Measurements from ENCODE around the gene AUTS2.

AUTS2 gene

GRCh38 chr7:70376561-70377031 lies 778.3 kb downstream of the AUTS2 start:
- no peak for FAIRE-seq

- no peak for FAIRE-seq
Observed at GRCh38 chr7:70377957-70378356, 779.7 kb downstream of the AUTS2 start.

DNA sequence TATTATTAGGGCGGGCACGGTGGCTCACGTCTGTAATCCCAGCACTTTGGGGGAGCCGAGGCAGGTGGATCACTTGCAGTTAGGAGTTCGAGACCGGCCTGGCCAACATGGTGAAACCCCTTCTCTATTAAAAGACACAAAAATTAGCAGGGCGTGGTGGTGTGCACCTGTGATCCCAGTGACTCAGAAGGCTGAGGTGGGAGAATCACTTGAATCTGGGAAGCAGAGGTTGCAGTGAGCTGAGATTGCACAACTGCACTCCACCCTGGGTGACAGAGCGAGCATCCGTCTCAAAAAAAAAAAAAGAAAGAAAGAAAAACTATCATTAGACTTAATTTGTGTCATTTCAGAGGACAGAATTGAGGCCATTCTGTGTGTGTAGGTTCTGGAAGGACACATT lies 780.9 kb downstream of the AUTS2 start:
- no peak for FAIRE-seq

- no peak for FAIRE-seq
Observed at GRCh38 chr7:70380421-70381015, 782.2 kb downstream of the AUTS2 start.

GRCh38 chr7:70383066-70383782 lies 784.9 kb downstream of the AUTS2 start:
- FAIRE-seq: no peak

DNA sequence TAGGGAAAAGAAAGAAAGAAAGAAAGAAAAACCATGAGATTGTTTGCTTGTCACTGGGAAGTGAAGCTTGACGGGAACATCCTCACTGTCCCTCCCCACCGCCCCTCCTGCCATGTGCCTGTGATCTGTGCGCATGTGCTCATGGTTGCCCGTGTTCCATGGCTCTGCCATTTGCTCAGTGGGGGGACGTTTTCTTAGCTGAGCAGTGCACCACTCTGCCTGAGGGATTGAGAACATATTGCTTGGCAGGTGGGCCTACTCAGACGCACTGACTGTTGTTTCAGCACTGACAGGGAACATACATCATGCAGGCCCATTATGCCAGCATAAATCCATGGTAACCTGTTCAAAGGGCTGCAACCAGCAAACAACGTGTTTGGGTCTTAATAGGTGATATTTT lies 785.7 kb downstream of the AUTS2 start:
- no peak for FAIRE-seq

- no peak for FAIRE-seq
Observed at GRCh38 chr7:70384891-70385290, 786.6 kb downstream of the AUTS2 start.

DNA sequence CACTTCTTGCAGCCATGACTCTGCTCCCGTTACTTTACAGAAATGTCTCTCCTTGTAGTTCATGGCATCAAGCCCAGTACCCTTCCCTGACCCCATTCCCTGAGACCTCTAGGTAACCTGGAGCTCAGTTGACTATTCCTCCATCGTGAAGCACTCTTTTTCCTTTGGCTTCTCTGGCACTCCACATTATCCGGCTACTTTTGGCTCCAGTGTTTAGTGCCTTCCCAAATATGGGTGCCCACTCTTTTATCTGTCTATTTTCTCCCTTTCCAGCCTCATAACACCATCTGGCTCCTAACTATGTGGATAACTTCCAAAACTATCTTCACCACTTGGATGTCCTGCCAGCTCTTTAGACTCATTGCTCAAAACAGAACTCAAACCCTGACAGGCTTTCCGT lies 788.9 kb downstream of the AUTS2 start:
- FAIRE-seq: no peak

DNA sequence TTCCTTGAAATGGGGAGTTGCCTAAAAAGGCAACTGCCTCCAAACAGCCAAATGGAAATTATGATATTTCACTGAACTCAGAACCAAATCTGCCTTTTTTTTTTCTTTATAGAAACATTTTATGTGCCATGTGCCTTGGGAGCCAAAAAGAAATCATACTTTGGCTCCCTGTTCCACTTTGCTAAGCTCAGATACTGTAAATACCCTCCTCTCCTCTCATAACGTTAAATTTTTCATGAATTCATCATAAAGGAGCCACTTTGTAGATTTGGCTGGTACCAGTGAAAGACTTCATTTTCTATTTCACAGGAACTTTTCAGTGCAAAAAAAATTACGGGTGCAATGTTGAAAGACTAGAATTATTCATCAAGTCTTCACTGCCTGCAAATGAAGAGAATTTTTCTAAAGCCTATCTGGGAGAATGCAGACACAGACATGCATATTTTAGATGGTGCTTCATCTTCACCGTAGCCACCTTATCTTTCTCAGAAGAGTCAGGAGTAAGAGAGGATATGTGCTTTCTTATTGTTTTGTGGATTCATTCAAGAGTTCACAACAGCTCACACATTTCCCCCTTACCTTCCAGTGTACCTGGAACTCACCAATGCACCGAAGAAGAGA lies 791.4 kb downstream of the AUTS2 start:
- no peak for FAIRE-seq

GRCh38 chr7:70390251-70390650 lies 792.0 kb downstream of the AUTS2 start:
- FAIRE-seq: no peak

DNA sequence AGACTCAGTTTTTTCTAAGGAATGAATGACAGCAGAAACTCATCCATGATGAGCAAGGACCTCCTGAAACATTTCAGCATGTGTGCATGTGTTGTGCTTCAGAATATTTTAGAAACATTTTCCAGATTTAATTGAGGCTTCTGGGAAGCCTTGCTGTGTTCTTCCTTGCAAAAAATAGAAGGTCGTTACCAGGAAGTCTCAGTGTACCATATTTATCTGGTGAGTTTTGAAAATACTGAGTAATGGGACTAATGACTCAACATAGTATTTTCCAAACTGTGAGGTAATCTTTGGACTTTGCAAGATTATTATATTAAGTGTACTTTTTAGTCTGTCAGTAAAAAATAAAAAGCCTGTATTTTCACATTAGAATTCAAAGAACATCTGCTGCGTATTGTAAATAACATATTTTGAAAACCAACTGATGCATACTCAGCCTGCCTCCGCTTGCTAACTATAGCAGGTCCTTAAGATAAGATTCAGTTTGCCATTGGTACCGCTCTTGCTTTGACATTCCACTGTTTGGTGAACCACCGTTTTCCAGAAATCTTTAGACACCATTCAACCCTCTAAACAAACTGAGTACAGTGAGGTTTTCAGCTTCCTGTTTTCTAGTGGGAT lies 794.1 kb downstream of the AUTS2 start:
- no peak for FAIRE-seq

DNA sequence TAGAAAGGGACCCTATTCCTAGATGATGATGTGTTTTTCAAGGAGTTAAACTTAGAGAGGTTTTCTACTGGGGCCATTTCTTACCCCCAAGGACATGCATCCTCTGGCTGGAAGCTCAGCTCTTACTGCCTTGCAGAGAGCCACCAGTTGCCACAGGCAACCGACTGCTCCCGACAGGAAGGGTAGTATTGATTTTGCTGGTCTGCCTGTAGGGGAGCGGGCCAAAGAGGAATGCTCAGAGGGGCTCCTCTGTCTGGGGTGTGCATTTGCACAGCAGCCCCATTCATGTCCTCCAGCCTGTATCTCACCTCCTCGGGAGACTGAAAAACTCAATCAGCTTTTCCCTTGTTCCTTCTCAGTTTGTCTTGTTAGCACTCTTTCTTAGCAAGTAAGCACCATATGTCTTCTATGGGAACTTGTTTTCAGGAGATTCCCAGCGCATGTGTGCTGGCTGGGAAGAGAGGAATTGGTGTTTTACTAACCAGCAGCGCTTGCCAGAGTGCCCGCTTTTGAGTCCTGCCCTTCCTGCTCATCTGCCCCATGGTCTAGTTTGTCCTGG lies 794.7 kb downstream of the AUTS2 start:
- no peak for FAIRE-seq

DNA sequence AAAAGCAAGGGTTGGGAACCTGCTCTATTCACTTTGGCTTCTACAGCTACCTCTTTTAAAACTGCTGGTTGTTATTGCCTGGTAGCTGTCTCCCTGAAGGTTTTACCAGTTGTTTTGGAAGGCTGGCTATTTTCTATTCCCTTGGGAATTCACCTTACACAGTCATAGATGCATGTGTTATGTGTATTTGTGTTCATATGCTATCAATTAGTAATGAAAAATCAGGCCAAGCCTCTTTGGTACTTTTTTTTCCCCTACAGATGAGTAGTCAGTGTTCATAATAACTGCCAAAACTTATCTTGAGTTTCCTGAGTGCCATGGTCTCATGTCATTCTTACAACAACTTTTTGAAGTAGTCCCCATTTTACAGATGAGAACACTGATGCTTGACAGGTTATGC lies 795.7 kb downstream of the AUTS2 start:
- FAIRE-seq: no peak

- FAIRE-seq: no peak
Observed at GRCh38 chr7:70400829-70401380, 802.6 kb downstream of the AUTS2 start.

- FAIRE-seq: no peak
Observed at GRCh38 chr7:70402069-70402468, 803.8 kb downstream of the AUTS2 start.

DNA sequence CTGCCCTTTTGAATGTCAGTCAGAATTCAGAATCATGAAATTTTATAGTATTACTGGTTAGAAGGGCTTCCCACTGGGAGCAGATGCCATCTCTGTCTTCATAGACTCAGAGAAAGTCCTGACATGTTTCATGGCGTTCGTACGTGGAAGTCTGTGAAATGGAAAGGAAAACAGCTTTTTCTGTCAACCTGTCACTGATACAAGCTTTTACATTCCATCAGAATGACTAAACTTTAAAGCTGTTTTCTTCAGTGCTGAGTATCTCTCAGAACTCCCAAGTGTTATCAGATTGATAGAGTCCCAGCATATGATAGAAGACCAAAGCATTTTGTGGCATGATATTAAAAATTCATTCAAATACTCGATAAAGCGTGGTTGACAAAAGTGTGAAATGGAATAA lies 807.0 kb downstream of the AUTS2 start:
- no peak for FAIRE-seq

GRCh38 chr7:70406186-70406949 lies 808.1 kb downstream of the AUTS2 start:
- FAIRE-seq: no peak

- no peak for FAIRE-seq
Observed at GRCh38 chr7:70406950-70407209, 808.6 kb downstream of the AUTS2 start.

DNA sequence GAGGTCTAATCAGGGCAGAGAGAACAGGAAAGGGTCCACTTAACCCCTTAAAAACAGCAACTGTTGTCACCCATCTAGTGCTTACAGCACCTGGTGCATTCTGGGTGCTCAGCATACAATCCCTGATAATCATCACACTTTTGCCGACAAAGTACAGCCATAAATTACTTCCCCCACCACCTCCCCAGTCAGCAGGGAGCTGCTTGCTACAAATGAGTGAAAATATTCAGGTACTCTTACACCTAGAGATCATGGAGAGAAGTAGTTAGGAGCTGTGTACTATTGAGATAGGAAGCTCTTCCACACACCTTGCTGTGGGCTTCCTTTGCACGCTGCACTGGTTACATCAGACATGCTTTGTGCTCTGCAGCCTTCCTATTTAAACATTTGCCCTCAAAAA lies 810.2 kb downstream of the AUTS2 start:
- no peak for FAIRE-seq

GRCh38 chr7:70408891-70409290 lies 810.6 kb downstream of the AUTS2 start:
- FAIRE-seq: no peak

GRCh38 chr7:70410134-70410750 lies 812.0 kb downstream of the AUTS2 start:
- FAIRE-seq: no peak

- no peak for FAIRE-seq
Observed at GRCh38 chr7:70414368-70414767, 816.1 kb downstream of the AUTS2 start.

All from A204.1 (cell line).